ENCODE results near the gene NSD2.
"Not testable (repeated sequence)": the region's sequence is repeated elsewhere in the genome, so short reads cannot be mapped to it uniquely, and the experiment has no call there.

NSD2 gene

DNA sequence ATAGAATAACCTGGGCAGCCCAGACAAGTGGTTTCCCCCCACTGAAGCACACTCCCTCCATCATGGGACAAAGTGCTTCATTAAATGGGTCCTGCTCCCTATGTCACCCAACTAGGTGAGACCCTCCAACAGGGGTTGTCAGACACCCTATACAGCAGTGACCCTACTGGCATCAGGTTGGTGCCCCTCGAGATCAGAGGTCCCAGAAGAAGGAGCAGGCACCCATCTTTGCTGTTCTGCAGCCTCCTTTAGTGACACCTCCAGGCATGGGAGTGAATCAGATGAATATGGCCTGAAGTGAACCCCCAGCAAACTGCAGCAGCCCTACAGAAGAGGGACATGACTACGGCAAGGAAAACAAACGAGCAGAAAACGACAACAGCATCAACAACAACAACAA lies 126.5 kb downstream of the NSD2 start:
- DNase-seq (ENCODE audit: low read depth in 1 of 2, low spot score in 1 of 2): no peak

DNA sequence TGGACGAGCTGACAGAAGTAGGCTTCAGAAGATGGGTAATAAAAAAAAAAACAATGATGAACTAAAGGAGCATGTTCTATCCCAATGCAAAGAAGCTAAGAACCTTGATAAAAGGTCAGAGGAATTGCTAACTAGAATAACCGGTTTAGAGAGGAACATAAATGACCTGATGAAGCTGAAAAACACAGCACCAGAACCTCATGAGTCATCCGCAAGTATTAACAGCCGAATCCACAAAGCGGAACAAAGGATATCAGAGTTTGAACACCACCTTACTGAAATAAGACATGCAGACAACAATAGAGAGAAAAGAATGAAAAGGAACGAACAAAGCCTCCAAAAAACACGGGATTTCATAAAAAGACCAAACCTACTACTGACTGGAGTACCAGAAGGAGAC lies 127.1 kb downstream of the NSD2 start:
- no peak for DNase-seq (ENCODE audit: low read depth in 1 of 2, low spot score in 1 of 2)

DNA sequence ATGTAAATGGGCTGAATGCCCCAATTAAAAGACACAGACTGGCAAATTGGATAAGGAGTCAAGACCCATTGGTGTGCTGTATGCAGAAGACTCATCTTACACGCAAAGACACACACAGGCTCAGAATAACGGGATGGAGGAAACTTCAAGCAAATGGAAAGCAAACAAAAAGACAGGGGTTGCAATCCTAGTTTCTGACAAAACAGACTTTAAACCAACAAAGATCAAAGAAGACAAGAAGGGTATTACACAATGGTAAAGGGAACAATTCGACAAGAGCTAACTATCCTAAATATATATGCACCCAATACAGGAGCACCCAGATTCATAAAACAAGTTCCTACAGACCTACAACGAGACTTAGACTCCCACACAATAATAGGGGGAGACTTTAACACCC lies 128.1 kb downstream of the NSD2 start:
- DNase-seq (ENCODE audit: low read depth in 1 of 2, low spot score in 1 of 2): not testable (repeated sequence)

DNA sequence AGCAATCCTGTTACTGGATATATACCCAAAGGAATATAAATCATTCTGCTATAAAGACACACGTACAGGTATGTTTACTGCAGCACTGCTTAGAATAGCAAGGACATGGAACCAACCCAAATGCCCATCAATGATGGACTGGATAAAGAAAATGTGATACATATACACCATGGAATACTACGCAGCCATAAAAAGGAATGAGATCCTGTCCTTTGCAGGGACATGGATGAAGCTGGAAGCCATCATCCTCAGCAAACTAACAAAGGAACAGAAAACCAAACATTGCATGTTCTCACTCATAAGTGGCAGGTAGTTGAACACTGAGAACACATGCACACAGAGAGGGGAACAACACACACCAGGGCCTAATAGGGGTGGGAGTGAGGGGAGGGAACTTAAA lies 132.2 kb downstream of the NSD2 start:
- DNase-seq (ENCODE audit: low read depth in 1 of 2, low spot score in 1 of 2): not testable (repeated sequence)

DNA sequence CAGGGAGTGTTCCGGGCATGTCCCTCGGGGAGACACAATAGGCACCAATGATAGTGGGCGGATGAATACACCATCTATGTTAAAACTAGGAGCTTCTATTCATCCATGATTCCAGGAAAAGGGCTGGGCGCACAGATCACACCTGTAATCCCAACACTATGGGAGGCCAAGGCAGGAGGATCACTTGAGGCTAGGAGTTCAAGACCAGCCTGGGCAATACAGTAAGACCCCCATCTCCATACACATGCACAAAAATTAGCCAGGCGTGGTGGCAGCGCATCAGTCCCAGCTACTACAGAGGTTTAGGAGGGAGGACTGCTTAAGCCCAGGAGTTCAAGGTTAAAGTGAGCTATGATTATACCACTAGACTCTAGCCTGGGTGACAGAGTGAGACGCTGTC lies 135.2 kb downstream of the NSD2 start:
- DNase-seq (ENCODE audit: low read depth in 1 of 2, low spot score in 1 of 2): no peak

DNA sequence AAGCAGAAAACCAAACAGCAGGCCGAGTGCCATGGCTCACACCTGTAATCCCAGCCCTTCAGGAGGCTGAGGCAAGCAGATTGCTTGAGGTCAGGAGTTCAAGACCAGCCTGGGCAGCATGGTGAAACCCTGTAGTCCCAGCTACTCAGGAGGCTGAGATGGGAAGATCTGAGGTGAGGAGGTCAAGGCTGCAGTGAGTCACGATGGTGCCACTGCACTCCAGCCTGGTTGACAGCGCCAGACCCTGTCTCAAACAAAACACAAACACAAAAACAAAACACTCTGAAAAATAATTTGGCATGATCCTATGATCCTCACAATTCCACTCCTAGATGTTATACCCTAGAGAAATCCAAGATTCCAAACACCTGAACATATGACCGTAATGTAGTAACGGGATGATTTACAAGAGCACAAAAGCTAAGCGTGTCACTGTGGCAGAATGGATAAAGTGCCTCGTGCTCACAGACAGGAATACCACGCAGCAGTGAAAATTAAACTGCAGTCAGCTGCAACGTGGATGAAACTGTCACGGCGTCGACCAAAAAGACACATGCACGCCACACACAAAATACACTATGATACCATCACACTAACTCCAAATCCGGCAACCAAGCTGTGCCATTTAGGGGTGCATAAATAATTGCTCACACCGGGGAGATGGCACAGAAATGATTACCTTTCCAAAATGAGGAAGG lies 135.9 kb downstream of the NSD2 start:
- no peak for DNase-seq (ENCODE audit: low read depth in 1 of 2, low spot score in 1 of 2)

DNA sequence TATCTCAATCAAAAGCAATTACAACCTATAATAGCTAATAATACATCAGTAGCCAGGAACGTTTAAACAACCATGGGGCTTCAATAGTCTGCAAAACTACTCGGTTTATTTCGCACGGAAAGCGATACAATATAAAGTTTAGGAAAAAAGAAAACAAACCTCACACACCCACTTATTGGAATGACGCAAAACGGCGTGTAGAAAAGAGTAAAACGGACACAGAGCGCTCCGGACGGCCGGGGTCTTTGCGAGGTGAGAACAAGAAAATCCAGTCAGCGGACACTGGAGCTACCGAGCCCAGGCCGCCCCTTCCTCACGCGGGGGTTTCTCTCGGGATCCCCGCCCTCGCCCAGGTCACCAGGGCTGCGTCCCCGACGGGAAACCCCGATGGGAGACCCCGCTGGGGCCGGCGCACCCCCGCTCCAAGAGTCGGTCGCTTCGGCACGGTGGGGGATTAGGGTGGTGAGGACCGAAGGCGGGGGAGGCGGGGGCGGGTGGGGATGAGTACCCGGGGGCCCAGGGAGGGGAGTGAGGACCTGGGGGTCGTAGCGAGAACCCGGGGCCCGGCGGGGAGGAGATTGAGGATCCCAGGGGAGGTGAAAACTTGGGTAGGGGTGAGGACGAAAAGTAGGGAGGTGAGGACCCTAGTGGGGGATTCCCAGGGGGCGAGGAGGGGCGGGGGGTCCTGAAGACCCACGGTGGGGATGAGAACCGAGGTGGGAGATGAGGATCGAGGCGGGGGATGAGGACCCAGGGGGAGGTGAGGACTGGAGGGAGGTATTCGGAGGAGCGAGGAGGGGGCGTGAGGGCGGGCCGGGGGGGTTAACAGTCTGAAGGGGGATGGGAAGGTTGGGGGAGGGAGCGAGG lies 136.8 kb downstream of the NSD2 start:
- no peak for DNase-seq (ENCODE audit: low read depth in 1 of 2, low spot score in 1 of 2)

DNA sequence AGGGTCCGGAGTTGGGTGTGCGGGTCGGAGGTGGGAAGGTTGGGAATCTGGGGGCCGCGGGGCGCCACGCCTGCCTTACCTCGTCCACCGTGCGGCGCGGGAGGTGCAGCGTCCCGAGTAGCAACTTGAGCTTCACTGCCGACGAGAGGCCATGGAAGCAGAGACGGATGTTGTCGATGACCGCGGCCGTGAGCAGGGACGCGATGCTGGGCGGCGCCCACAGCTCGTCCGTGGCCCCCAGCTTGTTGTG lies 137.4 kb downstream of the NSD2 start:
- DNase-seq (ENCODE audit: low read depth in 1 of 2, low spot score in 1 of 2): no peak

DNA sequence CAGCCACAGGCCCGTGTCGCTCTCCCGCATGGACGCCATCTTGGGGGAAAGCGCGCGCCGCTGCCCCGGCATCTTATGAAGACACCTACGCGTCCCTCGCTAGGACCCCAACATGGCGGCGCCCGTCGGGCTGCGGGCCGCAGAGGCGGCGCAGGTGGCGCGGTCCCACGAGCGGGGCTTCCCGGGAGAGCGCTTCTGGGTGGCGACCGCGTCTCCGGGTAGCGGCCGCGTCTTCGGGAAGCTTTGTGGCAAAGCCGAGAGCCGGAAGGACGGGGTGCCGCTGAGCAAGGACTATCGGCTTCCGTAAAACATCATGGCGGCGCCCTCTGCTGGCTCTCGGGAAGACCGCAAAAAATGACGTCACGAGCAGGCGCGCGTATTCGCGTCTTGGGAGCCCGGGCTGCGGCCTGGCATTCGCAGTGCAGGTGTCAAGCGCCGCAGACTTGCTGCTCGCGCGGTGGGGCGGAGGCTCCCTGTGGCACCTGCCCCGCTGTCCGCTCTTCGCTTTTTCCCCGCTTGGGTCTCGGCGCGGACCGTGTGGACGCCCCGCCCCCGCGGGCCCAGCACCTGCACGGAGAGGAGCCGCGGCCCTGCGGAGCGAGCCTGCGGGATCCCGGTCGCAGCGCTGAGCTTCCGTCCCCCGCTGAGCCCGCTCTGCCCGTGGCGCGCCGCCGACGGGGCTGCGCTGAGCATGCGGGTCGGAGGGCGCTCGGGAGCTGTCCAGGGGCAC lies 137.9 kb downstream of the NSD2 start, which contains the start of gene NELFA:
Gene NELFA (minus strand): TSS at position 54 of the 730 bp plus-strand sequence. CDS start 15 bp downstream, at position 39.
- DNase-seq (ENCODE audit: low read depth in 1 of 2, low spot score in 1 of 2): peak; percentile 88 to 89

DNA sequence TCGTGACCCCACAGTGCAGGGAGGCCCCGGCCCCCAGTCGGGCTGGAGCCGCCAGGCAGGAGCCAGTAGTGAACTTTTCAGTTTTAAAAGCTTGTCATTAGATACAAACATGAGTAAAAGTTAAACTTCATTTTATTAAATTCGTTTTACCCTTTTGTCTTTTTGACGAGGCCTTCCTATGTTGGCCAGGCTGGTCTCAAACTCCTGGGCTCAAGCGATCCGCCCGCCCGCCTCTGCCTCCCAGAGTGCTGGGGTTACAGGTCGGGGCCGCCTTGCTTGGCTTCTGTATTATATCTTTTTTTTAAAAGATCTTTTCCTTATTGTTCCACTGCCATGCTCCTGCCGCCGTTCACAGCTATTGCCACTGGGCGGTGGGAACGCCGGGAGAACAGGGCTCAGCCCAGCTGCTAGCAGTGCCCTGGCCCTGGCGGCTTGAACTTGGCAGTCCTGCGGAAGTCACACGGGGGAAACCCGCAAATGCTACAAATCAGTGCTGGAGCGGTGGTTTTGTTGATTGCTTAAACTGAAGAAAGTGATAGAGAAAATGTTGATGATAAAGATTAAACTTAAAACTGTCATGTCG lies 138.5 kb downstream of the NSD2 start:
- peak in 1 of 2 donors; percentile 17 for DNase-seq (ENCODE audit: low read depth in 1 of 2, low spot score in 1 of 2)

DNA sequence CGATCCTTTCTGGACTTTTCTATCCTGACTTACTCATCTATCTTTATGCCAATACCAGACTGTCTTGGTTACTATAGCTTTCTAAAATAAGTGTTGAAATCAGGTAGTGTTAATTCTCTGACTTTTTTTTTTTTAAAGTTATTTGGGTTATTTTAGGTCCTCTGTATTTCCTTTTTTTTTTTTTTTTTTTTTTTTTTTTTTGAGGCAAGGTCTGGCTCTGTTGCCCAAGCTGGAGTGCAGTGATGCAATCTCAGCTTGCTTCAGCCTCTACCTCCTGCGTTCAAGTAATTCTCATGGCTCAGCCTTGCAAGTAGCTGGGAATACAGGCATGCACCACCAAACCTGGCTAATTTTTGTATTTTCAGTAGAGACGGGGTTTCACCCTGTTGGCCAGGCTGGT lies 140.4 kb downstream of the NSD2 start:
- DNase-seq (ENCODE audit: low read depth in 1 of 2, low spot score in 1 of 2): no peak

DNA sequence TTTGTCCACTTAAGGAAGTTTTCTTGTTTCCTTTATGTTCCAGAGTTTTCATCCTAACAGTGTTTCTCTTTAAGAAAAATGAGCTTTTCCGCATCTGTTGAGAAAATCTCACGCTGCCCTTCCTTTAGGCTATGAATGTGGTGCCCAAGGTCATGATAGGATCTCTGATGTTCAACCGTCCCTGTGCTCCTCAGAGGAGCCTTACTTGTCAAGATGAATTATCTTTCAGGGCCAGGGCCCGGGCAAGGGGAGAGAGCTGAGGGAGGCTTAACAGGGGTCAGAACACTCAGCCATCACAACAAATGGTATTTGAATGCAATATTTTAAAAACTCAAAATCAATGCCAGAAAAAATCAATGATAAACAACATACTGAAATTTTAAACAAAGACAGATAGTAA lies 143.8 kb downstream of the NSD2 start:
- no peak for DNase-seq (ENCODE audit: low read depth in 1 of 2, low spot score in 1 of 2)

DNA sequence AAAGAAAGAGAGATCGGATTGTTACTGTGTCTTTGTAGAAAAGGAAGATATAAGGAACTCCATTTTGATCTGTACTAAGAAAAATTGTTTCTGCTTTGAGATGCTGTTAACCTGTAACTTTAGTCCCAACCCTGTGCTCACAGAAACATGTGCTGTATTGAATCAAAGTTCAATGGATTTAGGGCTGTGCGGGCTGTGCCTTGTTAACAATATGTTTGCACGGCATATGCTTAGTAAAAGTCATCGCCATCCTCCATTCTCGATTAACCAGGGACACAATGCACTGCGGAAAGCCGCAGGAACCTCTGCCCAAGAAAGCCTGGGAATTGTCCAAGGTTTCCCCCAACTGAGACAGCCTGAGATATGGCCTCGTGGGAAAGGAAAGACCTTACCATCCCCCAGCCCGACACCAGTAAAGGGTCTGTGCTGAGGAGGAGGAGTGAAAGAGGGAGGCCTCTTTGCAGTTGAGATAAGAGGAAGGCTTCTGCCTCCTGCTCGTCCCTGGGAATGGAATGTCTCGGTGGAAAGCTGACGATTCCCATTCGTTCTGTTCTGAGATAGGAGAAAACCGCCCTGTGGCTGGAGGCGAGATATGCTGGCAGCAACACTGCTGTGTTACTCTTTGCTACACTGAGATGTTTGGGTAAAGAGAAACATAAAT lies 150.3 kb downstream of the NSD2 start:
- DNase-seq (ENCODE audit: low read depth in 1 of 2, low spot score in 1 of 2): not testable (repeated sequence)

DNA sequence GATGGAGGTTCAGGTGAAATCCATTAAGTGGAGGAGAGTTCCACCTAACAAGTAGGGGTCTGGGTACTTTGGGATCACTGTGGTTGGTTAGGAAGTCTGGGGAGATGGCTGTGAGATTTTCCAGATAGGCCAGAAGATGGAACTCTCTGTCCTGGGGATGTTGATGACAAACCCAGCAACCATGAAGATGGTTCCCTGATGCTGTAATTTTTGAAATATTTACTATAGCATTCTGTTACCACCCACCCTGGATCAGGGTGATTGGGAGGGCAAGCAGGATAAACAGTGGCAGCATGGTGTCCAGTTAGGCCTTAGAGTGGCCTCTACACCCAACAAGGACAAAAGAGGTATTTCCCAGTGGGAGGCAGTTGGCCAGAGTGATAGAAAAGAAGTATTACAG lies 153.5 kb downstream of the NSD2 start:
- no peak for DNase-seq (ENCODE audit: low read depth in 1 of 2, low spot score in 1 of 2)

DNA sequence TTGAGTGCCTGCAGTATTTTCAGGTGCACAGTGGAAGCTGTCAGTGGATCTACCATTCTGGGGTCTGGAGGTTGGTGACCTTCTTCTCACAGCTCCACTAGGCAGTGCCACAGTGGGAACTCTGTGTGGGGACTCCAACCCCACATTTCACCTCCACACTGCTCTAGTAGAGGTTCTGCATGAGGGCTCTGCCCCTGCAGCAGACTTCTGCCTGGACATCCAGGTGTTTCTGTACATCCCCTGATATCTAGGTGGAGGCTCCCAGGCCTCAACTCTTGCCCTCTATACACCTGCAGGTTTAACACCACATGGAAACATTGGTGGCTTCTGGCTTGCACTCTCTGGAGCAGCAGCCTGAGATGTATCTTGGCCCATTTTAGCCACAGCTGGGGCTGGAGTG lies 154.6 kb downstream of the NSD2 start:
- no peak for DNase-seq (ENCODE audit: low read depth in 1 of 2, low spot score in 1 of 2)

DNA sequence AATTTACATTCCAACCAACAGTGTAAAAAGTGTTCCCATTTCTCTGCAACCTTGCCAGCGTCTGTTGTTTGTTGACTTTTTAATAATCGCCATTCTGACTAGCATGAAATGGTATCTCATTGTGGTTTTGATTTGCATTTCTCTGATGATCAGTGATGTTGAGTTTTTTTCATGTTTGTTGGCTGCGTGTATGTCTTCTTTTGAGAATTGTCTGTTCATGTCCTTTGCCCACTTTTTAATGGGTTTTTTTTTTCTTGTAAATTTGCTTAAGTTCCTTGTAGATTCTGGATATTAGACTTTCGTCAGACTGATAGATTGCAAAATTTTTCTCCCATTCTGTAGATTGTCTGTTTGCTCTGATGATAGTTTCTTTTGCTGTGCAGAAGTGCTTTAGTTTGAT lies 155.9 kb downstream of the NSD2 start:
- DNase-seq (ENCODE audit: low read depth in 1 of 2, low spot score in 1 of 2): not testable (repeated sequence)

DNA sequence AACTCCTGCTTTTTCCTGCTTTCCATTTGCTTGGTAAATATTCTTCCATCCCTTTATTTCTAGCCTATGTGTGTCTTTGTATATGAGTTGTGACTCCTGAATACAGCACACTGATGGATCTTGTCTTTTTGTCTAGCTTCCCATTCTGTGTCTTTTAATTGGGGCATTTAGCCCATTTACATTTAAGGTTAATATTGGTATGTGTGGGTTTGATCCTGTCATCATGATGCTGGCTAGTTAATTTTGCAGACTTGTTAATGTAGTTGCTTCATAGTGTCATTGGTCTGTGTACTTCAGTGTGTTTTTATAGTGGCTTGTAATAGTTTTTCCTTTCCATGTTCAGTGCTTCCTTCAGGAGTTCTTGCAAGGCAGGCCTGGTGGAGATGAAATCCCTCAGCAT lies 160.0 kb downstream of the NSD2 start:
- not testable (repeated sequence) for DNase-seq (ENCODE audit: low read depth in 1 of 2, low spot score in 1 of 2)
